Erythroblast (primary cell): Measurements from ENCODE around the gene GABRB2.

Source experiments
- GATA1 ChIP-seq: IDR thresholded peaks from 2 replicates; pipeline ENCODE4 v1.6.1; 2011; ENCODE audit warnings: low read depth, mild to moderate bottlenecking, control low read depth, low read length, moderate library complexity
- POLR2A ChIP-seq: IDR thresholded peaks from 2 replicates; pipeline ENCODE4 v1.6.1; 2011; ENCODE audit warnings: mild to moderate bottlenecking, low read length

DNA sequence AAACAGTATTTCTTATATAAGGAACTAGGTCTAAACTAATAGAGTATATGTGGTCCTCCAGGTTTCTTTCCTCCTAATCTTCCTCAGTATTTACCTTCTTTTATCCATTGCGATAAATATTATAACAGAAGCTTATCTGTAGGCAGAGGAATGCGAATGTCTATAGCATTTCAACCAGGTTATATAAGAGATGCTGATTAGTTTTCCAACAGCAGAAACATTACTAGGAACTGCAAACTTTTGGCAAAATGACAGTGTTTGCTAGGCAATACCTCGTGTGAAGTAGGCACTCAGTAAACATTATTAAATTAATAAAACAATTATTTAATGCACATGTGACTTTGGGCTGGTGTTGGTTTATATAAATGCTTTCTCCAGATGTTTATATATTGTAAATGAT lies 206.5 kb downstream of the GABRB2 start:
- TF ChIP-seq POLR2A = no peak
- TF ChIP-seq GATA1 = no peak
